ENCODE measurements around the gene CYB5R4. TPM values are rescaled to one million over a fixed set of nuclear protein-coding genes. Genes with fewer than 3 reads are reported as not detected.
"Not testable (repeated sequence)": the region's sequence is repeated elsewhere in the genome, so short reads cannot be mapped to it uniquely, and the experiment has no call there.

The CYB5R4 gene
- polyA plus RNA-seq, 1 experiment: 13.7 TPM

DNA sequence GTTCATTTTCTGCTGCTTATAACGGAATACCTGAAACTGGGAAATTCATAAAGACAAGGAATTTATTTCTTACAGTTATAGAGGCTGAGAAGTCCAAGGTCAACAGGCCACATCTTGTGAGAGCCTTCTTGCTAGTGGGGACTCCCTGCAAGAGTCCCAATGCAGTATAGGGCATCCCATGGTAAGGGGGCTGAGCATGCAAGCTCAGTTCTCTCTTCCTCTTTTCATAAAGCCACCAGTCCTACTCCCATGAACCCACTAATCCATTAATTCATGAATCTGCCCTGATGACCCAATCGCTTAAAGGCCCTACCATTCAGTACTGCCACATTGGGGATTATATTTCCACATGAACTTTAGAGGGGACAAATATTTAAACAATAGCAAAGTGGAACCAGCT, 26.5 kb downstream of the CYB5R4 start:
- ChIA-PET CTCF (interaction anchor here (1.0 to 9.5 kb wide), 3 partner anchors 335 to 1437 kb away, joined by 3 to 108 read pairs (median 33); partner anchors contain the start of gene CEP162), POLR2A (no interaction called here)

DNA sequence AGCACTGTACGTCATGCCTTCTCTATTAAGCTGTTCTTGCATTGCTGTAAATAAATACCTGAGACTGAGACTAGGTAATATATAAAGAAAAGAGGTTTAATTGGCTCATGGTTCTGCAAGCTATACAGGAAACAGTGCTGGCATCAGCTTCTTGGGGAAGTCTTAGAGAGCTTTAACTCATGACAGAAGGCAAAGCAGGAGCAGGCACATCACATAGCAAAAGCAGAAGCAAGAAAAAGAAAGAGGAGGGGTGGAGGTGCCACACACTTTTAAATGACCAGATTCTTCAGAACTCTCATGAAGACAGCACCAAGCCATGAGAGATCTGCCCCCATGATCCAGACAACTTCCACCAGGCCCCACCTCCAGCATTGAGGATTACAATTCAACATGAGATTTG, 30.1 kb downstream of the CYB5R4 start:
- H3K4me3 ChIP-seq (ENCODE audit: low read depth, low read length): no peak overlapping the region
- no peak overlapping the region for H3K27ac ChIP-seq (ENCODE audit: low read depth, low read length)
- no peaks in the 10 kb centered on the region for H3K27me3 ChIP-seq (ENCODE audit: control insufficient read depth, insufficient read depth, low read length)
- TF ChIP-seq, protein P1, sequence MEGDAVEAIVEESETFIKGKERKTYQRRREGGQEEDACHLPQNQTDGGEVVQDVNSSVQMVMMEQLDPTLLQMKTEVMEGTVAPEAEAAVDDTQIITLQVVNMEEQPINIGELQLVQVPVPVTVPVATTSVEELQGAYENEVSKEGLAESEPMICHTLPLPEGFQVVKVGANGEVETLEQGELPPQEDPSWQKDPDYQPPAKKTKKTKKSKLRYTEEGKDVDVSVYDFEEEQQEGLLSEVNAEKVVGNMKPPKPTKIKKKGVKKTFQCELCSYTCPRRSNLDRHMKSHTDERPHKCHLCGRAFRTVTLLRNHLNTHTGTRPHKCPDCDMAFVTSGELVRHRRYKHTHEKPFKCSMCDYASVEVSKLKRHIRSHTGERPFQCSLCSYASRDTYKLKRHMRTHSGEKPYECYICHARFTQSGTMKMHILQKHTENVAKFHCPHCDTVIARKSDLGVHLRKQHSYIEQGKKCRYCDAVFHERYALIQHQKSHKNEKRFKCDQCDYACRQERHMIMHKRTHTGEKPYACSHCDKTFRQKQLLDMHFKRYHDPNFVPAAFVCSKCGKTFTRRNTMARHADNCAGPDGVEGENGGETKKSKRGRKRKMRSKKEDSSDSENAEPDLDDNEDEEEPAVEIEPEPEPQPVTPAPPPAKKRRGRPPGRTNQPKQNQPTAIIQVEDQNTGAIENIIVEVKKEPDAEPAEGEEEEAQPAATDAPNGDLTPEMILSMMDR (IDR thresholded peaks at IDR 0.05; ENCODE audit: low read depth, low read length): no peak
- CTCF ChIA-PET: interaction anchor here (1.0 kb wide), 1 partner anchor 332 kb away, joined by 3 read pairs; no protein-coding TSS in a partner anchor
- DNase-seq (ENCODE audit: low read depth, low spot score): no peak
- H3K9me3 ChIP-seq (ENCODE audit: control insufficient read depth, insufficient read depth, low read length): no peaks in the 10 kb centered on the region
- POLR2A ChIA-PET: no interaction called here

More for the DNA sequence above, 26.5 kb downstream of the CYB5R4 start:
- TF ChIP-seq, protein P1 (IDR thresholded peaks at IDR 0.05; ENCODE audit: low read depth, low read length): no peak
- Histone ChIP-seq H3K4me3 (ENCODE audit: low read depth, low read length) (no peak overlapping the region), H3K27me3 (ENCODE audit: control insufficient read depth, insufficient read depth, low read length) (no peaks in the 10 kb centered on the region), H3K9me3 (ENCODE audit: control insufficient read depth, insufficient read depth, low read length) (no peaks in the 10 kb centered on the region), H3K27ac (ENCODE audit: low read depth, low read length) (no peak overlapping the region)
- DNase-seq (ENCODE audit: low read depth, low spot score): no peak

DNA sequence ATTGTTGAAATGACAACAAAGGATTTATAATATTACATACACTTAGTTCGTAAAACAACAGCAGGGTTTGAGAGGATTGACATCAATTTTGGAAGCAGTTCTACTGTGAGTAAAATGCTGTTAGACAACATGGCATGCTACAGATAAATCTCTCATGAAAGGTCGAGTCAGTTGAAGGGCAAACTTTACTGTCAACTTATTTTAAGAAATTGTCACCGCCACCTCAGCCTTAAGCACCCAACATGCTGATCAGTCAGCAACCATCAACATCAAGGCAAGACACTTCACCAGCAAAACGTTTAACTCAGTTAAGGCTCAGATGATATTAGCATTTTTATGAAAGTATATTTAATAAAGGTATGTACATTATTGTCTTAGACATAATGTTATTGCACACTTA, 31.0 kb downstream of the CYB5R4 start:
- ChIA-PET CTCF (no interaction called here), POLR2A (no interaction called here)
- no peak overlapping the region for H3K4me3 ChIP-seq (ENCODE audit: low read depth, low read length)
- no peak overlapping the region for H3K27ac ChIP-seq (ENCODE audit: low read depth, low read length)
- DNase-seq (ENCODE audit: low read depth, low spot score): no peak
- H3K27me3 ChIP-seq (ENCODE audit: control insufficient read depth, insufficient read depth, low read length): no peaks in the 10 kb centered on the region
- H3K9me3 ChIP-seq (ENCODE audit: control insufficient read depth, insufficient read depth, low read length): no peaks in the 10 kb centered on the region
- TF ChIP-seq, protein P1 (IDR thresholded peaks at IDR 0.05; ENCODE audit: low read depth, low read length): no peak

DNA sequence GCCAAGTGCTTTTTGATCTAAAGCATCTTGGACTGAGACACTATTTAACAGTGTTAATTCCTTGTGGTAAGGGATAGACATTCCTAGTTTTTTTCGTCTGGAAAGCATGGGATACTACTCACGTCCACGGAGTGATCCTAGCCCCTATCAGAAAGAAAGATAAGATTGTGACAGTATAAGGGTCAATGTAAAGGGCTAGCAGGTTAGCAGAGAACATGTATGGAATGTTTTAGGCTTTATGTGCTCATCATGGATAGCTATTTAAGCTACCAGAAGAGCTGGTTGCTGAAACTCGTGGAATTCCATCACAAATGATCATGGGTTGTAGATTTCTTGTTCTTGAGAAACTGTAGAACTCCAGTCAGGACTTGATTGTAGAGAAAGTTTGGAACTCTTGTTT, 32.1 kb downstream of the CYB5R4 start:
- ChIA-PET CTCF (interaction anchor here (1.9 kb wide), 1 partner anchor 329 kb away, joined by 4 read pairs; no protein-coding TSS in a partner anchor), POLR2A (no interaction called here)
- TF ChIP-seq, protein P1 (IDR thresholded peaks at IDR 0.05; ENCODE audit: low read depth, low read length): no peak
- Histone ChIP-seq H3K27me3 (ENCODE audit: control insufficient read depth, insufficient read depth, low read length) (no peaks in the 10 kb centered on the region), H3K27ac (ENCODE audit: low read depth, low read length) (no peak overlapping the region), H3K9me3 (ENCODE audit: control insufficient read depth, insufficient read depth, low read length) (no peaks in the 10 kb centered on the region), H3K4me3 (ENCODE audit: low read depth, low read length) (no peak overlapping the region)
- DNase-seq (ENCODE audit: low read depth, low spot score): no peak

DNA sequence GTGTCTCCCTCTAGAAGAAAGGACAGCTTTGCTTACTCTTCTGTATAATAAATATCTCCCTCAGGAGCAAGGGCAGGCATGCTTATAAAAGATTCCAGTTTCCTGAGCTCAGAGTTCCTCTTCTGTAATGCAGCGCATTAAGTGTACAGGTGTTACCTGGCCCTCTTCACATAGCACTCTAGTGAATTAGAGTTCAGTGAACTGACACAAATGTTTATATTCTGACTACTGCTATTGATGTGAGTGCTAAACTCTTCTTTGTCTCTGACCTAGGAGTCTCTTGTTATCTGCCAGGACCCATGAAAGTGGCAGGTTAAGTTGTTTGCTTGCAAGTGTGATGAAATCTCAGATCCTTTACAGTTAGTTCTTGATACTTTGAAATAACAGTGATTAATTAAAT, 33.5 kb downstream of the CYB5R4 start:
- H3K9me3 ChIP-seq (ENCODE audit: control insufficient read depth, insufficient read depth, low read length): no peaks in the 10 kb centered on the region
- no peak overlapping the region for H3K27ac ChIP-seq (ENCODE audit: low read depth, low read length)
- ChIA-PET POLR2A (no interaction called here), CTCF (interaction anchor here (1.4 to 1.9 kb wide), 2 partner anchors 8 to 327 kb away, joined by 4 to 5 read pairs; no protein-coding TSS in a partner anchor)
- H3K4me3 ChIP-seq (ENCODE audit: low read depth, low read length): no peak overlapping the region
- no peak for DNase-seq (ENCODE audit: low read depth, low spot score)
- H3K27me3 ChIP-seq (ENCODE audit: control insufficient read depth, insufficient read depth, low read length): no peaks in the 10 kb centered on the region
- TF ChIP-seq, protein P1 (IDR thresholded peaks at IDR 0.05; ENCODE audit: low read depth, low read length): no peak

DNA sequence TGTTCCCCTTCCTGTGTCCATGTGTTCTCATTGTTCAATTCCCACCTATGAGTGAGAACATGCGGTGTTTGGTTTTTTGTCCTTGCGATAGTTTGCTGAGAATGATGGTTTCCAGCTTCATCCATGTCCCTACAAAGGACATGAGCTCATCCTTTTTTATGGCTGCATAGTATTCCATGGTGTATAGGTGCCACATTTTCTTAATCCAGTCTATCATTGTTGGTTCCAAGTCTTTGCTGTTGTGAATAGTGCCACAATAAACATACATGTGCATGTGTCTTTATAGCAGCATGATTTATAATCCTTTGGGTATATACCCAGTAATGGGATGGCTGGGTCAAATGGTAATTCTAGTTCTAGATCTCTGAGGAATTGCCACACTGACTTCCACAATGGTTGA, 37.6 kb downstream of the CYB5R4 start:
- H3K9me3 ChIP-seq (ENCODE audit: control insufficient read depth, insufficient read depth, low read length); H3K4me3 ChIP-seq (ENCODE audit: low read depth, low read length); H3K27me3 ChIP-seq (ENCODE audit: control insufficient read depth, insufficient read depth, low read length); POLR2A ChIA-PET; DNase-seq (ENCODE audit: low read depth, low spot score); H3K27ac ChIP-seq (ENCODE audit: low read depth, low read length); CTCF ChIA-PET: not testable (repeated sequence)
